LNCaP clone FGC (cell line): ENCODE measurements around the gene CKS2.

Experiments
- DNase-seq: peaks from one replicate; pipeline ENCODE4 v3.0.0-alpha.2; 2011; ENCODE audit warnings: low read depth
- H3K4me3 ChIP-seq: 2 replicates; pipeline ENCODE4 v1.5.1; 2011; ENCODE audit warnings: mild to moderate bottlenecking, low read depth, low read length, control low read depth
- CTCF ChIP-seq: IDR thresholded peaks from 2 replicates; pipeline ENCODE4 v1.5.1; 2012; ENCODE audit warnings: mild to moderate bottlenecking; ENCODE audit not compliant: control insufficient read depth, insufficient read depth; ENCODE audit errors: extremely low read depth

The CKS2 gene

DNA sequence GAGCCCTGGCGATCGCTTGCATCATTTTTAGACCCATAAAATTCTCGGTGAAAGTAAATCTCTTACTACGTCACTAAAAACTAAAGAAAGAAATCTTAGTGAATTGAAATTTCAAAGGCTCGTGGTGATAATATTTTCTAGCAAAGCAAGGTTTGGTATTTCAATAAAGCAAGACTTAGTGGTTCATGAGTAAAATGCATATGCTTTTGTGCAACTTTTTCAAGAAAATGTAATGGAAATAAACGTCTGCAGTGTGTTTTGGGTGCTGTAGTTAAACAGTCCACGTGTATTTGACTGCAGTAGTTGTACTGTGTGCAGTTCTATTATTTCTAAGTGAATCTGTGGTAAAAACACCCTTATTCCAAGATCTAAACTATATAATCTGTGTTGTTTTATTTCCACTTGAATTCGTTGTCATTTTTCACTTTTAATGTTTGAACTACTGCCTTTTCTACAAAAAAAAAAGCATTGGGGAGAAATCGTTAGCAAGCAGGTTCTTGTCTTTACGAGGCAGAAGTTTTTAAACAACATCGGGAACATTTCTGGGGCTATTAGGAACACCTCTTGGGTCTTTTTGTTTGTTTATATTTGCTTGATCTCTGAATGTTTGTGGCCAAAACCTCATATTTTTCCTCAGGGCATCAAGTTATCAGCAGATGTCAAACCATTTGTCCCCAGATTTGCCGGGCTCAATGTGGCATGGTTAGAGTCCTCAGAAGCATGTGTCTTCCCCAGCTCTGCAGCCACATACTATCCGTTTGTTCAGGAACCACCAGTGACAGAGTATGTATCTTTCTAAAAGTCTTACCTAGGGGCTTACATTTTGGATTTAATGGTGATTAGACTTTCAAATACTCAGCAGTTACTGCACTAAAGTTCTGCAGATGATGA, 8.3 kb downstream of the CKS2 start:
- DNase-seq: no peak
- TF ChIP-seq CTCF: no peak

GRCh38 chr9:89323390-89323789, 12.4 kb downstream of the CKS2 start:
- H3K4me3 ChIP-seq: no peak overlapping the region
- DNase-seq: no peak
- no peak for TF ChIP-seq CTCF

More for the DNA sequence above, 8.3 kb downstream of the CKS2 start:
- peak overlapping the region; percentile 69 for H3K4me3 ChIP-seq

DNA sequence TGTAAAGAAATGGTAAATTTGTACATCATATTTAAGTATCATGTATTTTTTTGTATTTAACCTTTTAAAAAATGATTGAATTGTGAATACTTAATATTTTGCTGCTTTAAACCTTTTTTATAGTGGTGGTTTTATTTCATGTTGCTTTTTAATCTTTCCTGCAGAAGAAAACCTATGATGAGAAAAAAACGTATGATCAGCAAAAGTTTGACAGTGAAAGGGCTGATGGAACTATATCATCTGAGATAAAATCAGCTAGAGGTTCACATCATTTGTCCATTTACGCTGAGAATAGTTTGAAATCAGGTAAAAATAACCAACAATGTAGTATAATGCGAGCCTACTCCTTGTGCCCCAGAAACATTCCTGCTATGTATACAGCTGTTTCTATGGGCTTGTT, 14.7 kb downstream of the CKS2 start:
- H3K4me3 ChIP-seq: no peak overlapping the region
- TF ChIP-seq CTCF: no peak
- DNase-seq: no peak

GRCh38 chr9:89328064-89328463, 17.1 kb downstream of the CKS2 start:
- H3K4me3 ChIP-seq: no peak overlapping the region
- peak; percentile 83 for DNase-seq
- TF ChIP-seq CTCF: no peak

DNA sequence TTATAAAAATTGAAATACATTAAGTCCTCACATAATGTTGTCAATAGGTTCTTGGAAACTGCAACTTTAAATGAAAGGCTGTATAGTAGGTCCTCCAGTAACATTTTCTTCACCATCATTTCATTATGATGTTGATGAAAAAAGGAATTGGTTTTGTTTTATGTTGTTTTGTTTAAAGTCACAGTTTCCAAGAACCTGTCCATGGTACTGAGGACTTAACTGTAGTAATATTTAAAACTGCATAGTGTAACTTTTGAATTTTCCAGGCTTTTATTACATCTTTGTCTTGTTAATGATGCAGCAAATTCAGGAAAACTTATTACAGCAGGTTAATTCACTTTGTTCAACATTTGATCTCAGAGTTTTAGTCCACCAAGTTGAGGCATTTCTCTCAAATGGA, 18.9 kb downstream of the CKS2 start:
- H3K4me3 ChIP-seq: no peak overlapping the region
- no peak for TF ChIP-seq CTCF
- no peak for DNase-seq

- DNase-seq: no peak
- no peak for TF ChIP-seq CTCF
- H3K4me3 ChIP-seq: no peak overlapping the region
Measured at GRCh38 chr9:89330513-89330912, 19.5 kb downstream of the CKS2 start.

DNA sequence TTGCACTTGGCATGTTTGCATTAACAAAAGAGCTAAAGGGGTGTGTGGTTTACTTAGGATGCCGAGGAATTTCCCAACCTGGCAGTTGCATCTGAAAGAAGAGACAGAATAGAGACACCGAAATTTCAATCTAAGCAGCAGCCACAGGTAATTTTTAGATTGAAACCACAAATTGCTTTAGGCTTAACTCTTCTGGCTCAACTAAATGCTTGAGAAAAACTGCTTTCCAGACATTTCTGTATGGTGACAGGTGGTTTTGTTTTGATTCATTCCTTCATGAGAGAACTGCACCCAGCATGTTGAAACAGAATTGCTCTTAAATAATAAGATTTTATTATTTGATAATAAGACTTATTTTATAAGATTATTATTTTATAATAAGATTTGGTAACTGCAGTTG, 28.8 kb downstream of the CKS2 start:
- no peak for DNase-seq
- no peak overlapping the region for H3K4me3 ChIP-seq
- TF ChIP-seq CTCF: no peak
